Fibroblast of mammary gland (primary cell): ENCODE measurements around the gene RALGPS1.

Source experiments
- DNase-seq: peaks from one replicate; pipeline ENCODE4 v3.0.0-alpha.2; 2010; ENCODE audit warnings: low read depth
- H3K4me3 ChIP-seq: 2 replicates; pipeline ENCODE4 v1.5.1; 2011; ENCODE audit warnings: low read depth, mild to moderate bottlenecking, low read length, moderate library complexity; ENCODE audit not compliant: control insufficient read depth
- CTCF ChIP-seq: conservative IDR thresholded peaks from 2 replicates; pipeline ENCODE4 v1.5.1; 2011; ENCODE audit warnings: low read depth, low read length, inconsistent platforms; ENCODE audit not compliant: control insufficient read depth, insufficient read depth

The RALGPS1 gene

DNA sequence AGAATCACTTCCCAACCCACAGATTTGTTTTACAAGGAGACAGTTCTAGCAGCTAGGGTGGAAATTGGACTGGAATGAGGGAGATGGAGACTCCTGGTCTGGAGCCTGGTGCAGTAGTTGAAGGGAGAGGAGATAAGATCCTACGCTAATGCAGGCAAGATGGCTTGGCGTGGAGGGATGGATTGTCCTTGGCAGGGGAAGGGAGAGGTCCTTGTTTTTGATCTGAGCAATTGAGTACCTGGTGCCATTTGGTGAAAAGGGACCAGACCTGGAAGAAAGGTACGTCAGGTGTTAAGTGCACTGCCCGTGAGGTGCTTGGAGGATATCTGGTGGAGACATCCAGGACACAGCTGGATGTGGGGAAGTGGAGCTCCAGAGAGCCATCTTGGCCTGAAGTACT lies 172.2 kb downstream of the RALGPS1 start:
- DNase-seq = no peak
- no peak for TF ChIP-seq CTCF

DNA sequence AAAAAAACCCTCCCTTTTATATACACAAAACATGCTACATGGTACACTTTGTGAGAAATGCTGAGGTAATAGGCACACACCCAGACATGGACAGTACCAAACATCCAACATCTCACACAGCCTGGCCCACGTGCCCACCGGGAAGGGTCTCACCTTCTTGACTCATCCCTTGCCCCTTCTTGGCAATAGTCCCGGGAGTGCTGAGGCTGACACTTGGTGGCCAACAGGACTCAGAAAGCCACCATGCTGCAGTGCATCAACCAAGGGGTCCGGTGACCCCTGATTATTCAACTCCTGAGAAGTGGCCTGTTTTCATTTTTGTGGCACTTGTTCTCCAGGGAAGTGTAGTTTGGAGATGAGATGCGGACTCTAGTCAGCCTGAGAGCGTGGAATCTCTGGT lies 172.8 kb downstream of the RALGPS1 start:
- no peak for DNase-seq
- no peak overlapping the region for H3K4me3 ChIP-seq
- no peak for TF ChIP-seq CTCF

More for the DNA sequence above, 172.2 kb downstream of the RALGPS1 start:
- H3K4me3 ChIP-seq = no peak overlapping the region

GRCh38 chr9:127087836-127088235 lies 173.3 kb downstream of the RALGPS1 start:
- TF ChIP-seq CTCF = no peak
- H3K4me3 ChIP-seq = no peak overlapping the region
- DNase-seq = no peak

DNA sequence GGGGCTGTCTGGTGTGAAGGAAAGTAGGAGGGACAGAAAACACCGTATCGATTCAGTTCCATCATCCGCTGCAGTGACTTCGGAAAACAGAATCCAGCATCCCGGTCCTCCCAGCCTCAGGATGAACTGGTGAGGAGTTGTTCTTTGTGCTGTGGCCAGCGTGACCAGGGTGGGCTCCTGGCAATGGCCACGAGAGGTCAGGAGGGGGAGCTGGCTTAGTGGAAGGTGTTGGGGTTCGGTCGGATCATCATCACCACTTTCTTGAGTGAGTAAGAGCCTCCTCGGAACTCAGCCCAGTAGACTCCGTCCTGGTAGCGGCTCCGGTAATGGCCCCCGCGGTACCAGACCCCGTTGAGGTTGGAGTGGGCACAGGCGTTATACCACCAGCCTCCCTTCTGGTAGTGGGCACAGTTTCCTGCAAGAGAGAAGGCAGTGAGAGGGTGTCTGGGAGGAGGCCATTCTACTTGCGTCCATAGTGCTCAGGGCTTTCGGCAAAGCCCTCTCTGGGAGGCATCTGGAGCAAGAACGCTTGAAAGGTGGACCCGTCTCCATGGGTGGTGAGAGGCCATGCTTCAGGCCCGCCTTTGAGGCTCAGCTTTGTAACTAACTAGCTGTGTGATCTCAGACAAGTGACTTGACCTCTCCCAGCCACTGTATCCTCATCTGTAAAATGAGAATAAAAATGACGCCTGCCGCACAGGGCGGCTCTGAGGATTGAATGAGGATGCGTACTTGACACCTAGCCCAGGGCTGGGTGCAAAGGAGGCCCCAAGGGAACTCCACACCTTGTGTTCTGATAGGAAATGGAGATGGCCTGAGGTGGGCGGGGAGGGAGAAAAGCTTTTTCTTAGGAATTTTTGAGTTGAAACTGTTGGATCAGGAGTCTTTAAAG lies 174.4 kb downstream of the RALGPS1 start:
- TF ChIP-seq CTCF = no peak
- no peak overlapping the region for H3K4me3 ChIP-seq
- DNase-seq = no peak

DNA sequence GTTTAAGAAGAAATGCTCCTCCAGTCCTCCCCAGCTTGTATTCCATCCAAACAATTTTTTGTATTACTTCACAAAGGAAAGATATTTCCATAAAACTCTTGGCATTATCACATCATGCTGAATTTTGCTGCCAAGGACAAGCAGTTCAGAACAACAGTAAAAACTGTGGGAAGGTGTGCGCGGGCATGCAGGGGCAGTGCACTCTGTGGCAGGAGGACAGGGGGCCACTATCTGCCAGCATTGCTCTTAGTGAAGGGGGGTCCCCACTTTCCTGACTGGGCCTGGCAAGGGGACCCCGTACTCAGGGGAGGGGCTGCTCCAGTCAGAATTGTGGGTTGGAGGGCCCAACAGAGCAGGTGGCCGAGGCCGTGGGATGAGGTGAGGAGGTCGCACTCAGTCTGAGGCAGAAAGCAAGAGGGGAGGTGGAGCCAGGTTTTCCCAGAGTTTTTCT lies 175.1 kb downstream of the RALGPS1 start:
- no peak overlapping the region for H3K4me3 ChIP-seq
- no peak for DNase-seq
- TF ChIP-seq CTCF = no peak

GRCh38 chr9:127090341-127090985 lies 175.9 kb downstream of the RALGPS1 start:
- TF ChIP-seq CTCF = no peak
- no peak for DNase-seq
- H3K4me3 ChIP-seq = no peak overlapping the region

GRCh38 chr9:127091526-127091925 lies 176.9 kb downstream of the RALGPS1 start:
- DNase-seq = no peak
- no peak overlapping the region for H3K4me3 ChIP-seq
- no peak for TF ChIP-seq CTCF
